Loucy (cell line): ENCODE measurements around the gene SLC27A1.
A peak's percentile ranks its signal among the peaks of the same experiment; 100 is the strongest.
"Not testable (repeated sequence)": the region's sequence is repeated elsewhere in the genome, so short reads cannot be mapped to it uniquely, and the experiment has no call there.

Experiments used
- H2AFZ ChIP-seq: fragments of 200-600 bp; sonication (generic); 2 replicates; pipeline ENCODE4 v1.6.0; 2016; ENCODE audit warnings: antibody characterized with exemption, mild to moderate bottlenecking, low read length, moderate library complexity
- H3F3A ChIP-seq: fragments of 200-600 bp; 2 replicates; pipeline ENCODE4 v1.6.0; 2016; ENCODE audit warnings: antibody characterized with exemption, low read depth, mild to moderate bottlenecking
- H3K27me3 ChIP-seq: fragments of 200-600 bp; sonication (generic); 2 replicates; pipeline ENCODE4 v1.6.1; 2014; ENCODE audit warnings: low read length, mild to moderate bottlenecking; ENCODE audit not compliant: insufficient read depth, poor library complexity, severe bottlenecking
- H3K36me3 ChIP-seq: fragments of 200-600 bp; sonication (generic); 2 replicates; pipeline ENCODE4 v1.6.1; 2016; ENCODE audit warnings: low read length; ENCODE audit not compliant: insufficient read depth
- H3K4me1 ChIP-seq: fragments of 200-600 bp; sonication (generic); 2 replicates; pipeline ENCODE4 v1.5.1; 2014; ENCODE audit warnings: low read length, mild to moderate bottlenecking; ENCODE audit not compliant: insufficient read depth, poor library complexity, severe bottlenecking
- H3K4me2 ChIP-seq: fragments of 200-600 bp; sonication (generic); 2 replicates; pipeline ENCODE4 v1.6.0; 2014; ENCODE audit warnings: antibody characterized with exemption, low read length, low read depth, mild to moderate bottlenecking; ENCODE audit not compliant: poor library complexity, severe bottlenecking
- H3K4me3 ChIP-seq: fragments of 200-600 bp; sonication (generic); 2 replicates; pipeline ENCODE4 v1.5.1; 2014; ENCODE audit warnings: low read length, mild to moderate bottlenecking, mixed read lengths; ENCODE audit not compliant: poor library complexity, severe bottlenecking
- H3K79me2 ChIP-seq: fragments of 200-600 bp; sonication (generic); 2 replicates; pipeline ENCODE4 v1.6.1; 2014; ENCODE audit warnings: low read length; ENCODE audit not compliant: insufficient read depth
- H3K9ac ChIP-seq: fragments of 200-600 bp; sonication (generic); 2 replicates; pipeline ENCODE4 v1.6.0; 2014; ENCODE audit warnings: mild to moderate bottlenecking, low read depth, low read length, moderate library complexity; ENCODE audit not compliant: poor library complexity, severe bottlenecking
- H3K9me2 ChIP-seq: fragments of 200-600 bp; sonication (generic); replicated peaks from 2 replicates; pipeline ENCODE4 v1.6.1; 2016; ENCODE audit warnings: low read depth, low read length, mixed read lengths
- H3K9me3 ChIP-seq: fragments of 200-600 bp; sonication (generic); 2 replicates; pipeline ENCODE4 v1.6.1; 2014; ENCODE audit warnings: mild to moderate bottlenecking, antibody characterized with exemption, low read length, low read depth; ENCODE audit not compliant: insufficient read depth
- H4K20me1 ChIP-seq: fragments of 200-600 bp; sonication (generic); 2 replicates; pipeline ENCODE4 v1.6.0; 2014; ENCODE audit warnings: antibody characterized with exemption, low read length, mild to moderate bottlenecking; ENCODE audit not compliant: insufficient read depth, poor library complexity, severe bottlenecking
- CTCF ChIP-seq: fragments of 200-600 bp; sonication (generic); conservative IDR thresholded peaks from 2 replicates; pipeline ENCODE4 v1.5.1; 2014; ENCODE audit warnings: mild to moderate bottlenecking, antibody characterized with exemption, low read length
- EZH2phosphoT487 ChIP-seq: fragments of 200-600 bp; IDR thresholded peaks from 2 replicates; pipeline ENCODE4 v1.6.1; 2018; ENCODE audit warnings: antibody characterized with exemption, mild to moderate bottlenecking, moderate library complexity, borderline replicate concordance

SLC27A1 gene

DNA sequence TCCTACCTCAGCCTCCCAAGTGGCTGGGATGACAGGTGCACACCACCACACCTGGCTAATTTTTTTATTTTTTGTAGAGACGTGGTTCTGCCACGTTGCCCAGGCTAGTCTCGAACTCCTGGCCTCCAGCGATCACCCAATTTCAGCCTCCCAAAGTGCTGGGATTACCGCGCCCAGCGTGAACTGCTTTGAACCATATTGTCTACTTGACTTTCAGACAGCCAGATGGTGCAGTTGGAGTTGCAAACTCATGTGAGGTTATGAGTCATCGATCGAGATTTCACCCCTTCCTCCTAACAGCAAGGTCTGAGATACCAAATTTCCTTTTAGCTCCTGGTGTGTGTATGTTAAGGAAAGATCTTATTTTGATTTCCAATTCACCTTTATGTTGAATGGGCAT is 2.7 kb downstream of the SLC27A1 start:
- Histone ChIP-seq H3K4me2 (peak overlapping the region; percentile 31), H3F3A (no peaks in the 10 kb centered on the region; the same call in 1 of the 2 replicates), H3K4me3 (no peak overlapping the region), H2AFZ (no peak overlapping the region), H3K79me2 (peaks cover 3% of the 10 kb centered on the region; the same call in 1 of the 2 replicates), H4K20me1 (no peaks in the 10 kb centered on the region), H3K36me3 (no peaks in the 10 kb centered on the region), H3K9me2 (no peaks in the 10 kb centered on the region), H3K9ac (no peak overlapping the region), H3K4me1 (peaks cover 20% of the 10 kb centered on the region), H3K9me3 (no peaks in the 10 kb centered on the region), H3K27me3 (no peaks in the 10 kb centered on the region)
- TF ChIP-seq CTCF (no peak), EZH2phosphoT487 (no peak)

DNA sequence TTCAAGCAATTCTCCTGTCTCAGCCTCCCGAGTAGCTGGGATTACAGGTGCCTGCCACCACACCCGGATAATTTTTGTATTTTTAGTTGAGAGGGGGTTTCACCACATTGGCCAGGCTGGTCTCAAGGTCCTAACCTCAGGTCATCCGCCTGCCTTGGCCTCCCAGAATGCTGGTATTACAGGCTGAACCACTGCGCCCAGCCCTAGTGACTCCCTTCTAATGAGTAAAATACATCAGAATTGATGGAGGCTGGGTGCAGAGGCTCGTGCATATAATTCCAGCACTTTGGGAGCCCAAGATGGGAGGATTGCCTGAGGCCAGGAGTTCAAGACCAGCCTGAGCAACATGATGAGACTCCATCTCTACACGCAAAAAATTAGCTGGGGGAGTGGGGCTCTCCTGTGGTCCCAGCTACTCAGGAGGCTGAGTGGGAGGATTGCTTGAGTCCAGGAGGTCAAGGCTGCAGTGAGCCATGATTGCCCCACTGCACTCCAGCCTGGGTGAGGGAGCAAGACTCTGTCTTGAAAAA is 4.8 kb downstream of the SLC27A1 start:
- not testable (repeated sequence) for H3F3A ChIP-seq, H3K27me3 ChIP-seq, H3K4me3 ChIP-seq, H3K9ac ChIP-seq, H4K20me1 ChIP-seq, H3K9me2 ChIP-seq, H3K4me2 ChIP-seq, H3K36me3 ChIP-seq, H3K9me3 ChIP-seq, H3K79me2 ChIP-seq, H2AFZ ChIP-seq
- peaks cover 20% of the 10 kb centered on the region for H3K4me1 ChIP-seq

DNA sequence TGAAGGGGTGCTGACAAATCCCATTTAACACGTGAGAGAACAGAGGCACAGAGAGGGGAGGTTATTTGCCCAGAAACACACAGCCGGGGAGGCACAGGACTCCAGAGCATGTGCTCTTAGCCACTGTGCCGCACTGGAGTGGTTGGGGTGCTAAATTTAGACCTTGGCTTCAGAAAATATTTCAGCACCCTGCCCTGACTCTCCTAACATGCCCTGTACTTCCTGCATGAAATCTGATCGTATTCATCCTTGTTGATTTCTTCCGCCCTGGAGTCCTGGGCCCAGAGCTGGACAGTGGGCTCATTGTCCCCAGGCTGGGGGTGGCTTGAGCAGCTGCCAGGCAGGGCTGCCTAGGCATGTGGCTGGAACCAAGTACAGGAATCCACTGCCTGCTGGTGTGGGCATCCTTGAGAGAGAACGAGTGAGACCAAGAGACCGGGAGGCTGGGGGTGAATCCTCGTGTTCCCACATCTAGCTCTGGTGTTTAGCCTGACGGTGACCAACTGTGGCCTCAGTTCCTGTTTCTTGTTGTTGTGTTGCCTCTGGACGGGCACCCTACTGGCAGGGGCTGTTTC is 5.3 kb downstream of the SLC27A1 start:
- Histone ChIP-seq H3K4me1 (peaks cover 20% of the 10 kb centered on the region), H3K36me3 (no peaks in the 10 kb centered on the region), H2AFZ (no peak overlapping the region), H3K79me2 (peaks cover 3% of the 10 kb centered on the region; the same call in 1 of the 2 replicates), H3K27me3 (no peaks in the 10 kb centered on the region), H3K4me2 (no peak overlapping the region), H3K4me3 (no peak overlapping the region), H3K9ac (no peak overlapping the region), H3K9me3 (no peaks in the 10 kb centered on the region), H4K20me1 (no peaks in the 10 kb centered on the region), H3F3A (no peaks in the 10 kb centered on the region; the same call in 1 of the 2 replicates), H3K9me2 (no peaks in the 10 kb centered on the region)
- TF ChIP-seq EZH2phosphoT487 = no peak
- TF ChIP-seq CTCF = no peak

- H3K4me1 ChIP-seq = no peaks in the 10 kb centered on the region
These were observed 9.0 kb downstream of the SLC27A1 start for GRCh38 chr19:17479325-17479791.

More at GRCh38 chr19:17479325-17479791, 9.0 kb downstream of the SLC27A1 start:
- H3K9ac ChIP-seq = no peak overlapping the region
- no peak overlapping the region for H3K4me3 ChIP-seq
- H3K4me2 ChIP-seq = no peak overlapping the region
- no peaks in the 10 kb centered on the region for H4K20me1 ChIP-seq
- H3K27me3 ChIP-seq = no peaks in the 10 kb centered on the region
- no peaks in the 10 kb centered on the region for H3F3A ChIP-seq
- H2AFZ ChIP-seq = no peak overlapping the region
- no peaks in the 10 kb centered on the region for H3K9me2 ChIP-seq
- no peak for TF ChIP-seq CTCF
- TF ChIP-seq EZH2phosphoT487 = no peak
- no peaks in the 10 kb centered on the region for H3K9me3 ChIP-seq
- H3K79me2 ChIP-seq = no peaks in the 10 kb centered on the region
- H3K36me3 ChIP-seq = no peaks in the 10 kb centered on the region
